Epithelial cell of proximal tubule (primary cell): Measurements from ENCODE around the gene POTEF. TPM values are rescaled to one million over a fixed set of nuclear protein-coding genes. Genes with fewer than 3 reads are reported as not detected.
"Not testable (repeated sequence)": the region's sequence is repeated elsewhere in the genome, so short reads cannot be mapped to it uniquely, and the experiment has no call there.

Experiments used
- DNase-seq: peaks from one replicate; pipeline ENCODE4 v3.0.0-alpha.2; 2011; ENCODE audit warnings: low read depth
- H3K4me3 ChIP-seq: 2 replicates; pipeline ENCODE4 v1.5.1; 2011; ENCODE audit warnings: low read depth, mild to moderate bottlenecking, low read length
- CTCF ChIP-seq: conservative IDR thresholded peaks from 2 replicates; pipeline ENCODE4 v1.5.1; 2012; ENCODE audit warnings: low read depth, mild to moderate bottlenecking, low read length
- total RNA-seq: library from RNA; depleted of rRNA; stranded (reverse); fragments of >200 nt; gene quantifications from 2 replicates; pipeline ENCODE4 v1.2.3, GENCODE V29; 2015

The POTEF gene
- total RNA-seq, 1 donor from 2014 or later = not detected

- peak; percentile 11 for TF ChIP-seq CTCF
- DNase-seq, H3K4me3 ChIP-seq: not testable (repeated sequence)
These were observed 103.1 kb downstream of the POTEF start for GRCh38 chr2:130025931-130026330.

Other genes starting within 250 kb of the POTEF start
- gene RAB6C, start 149.6 kb downstream of the POTEF start, total RNA-seq = 0.07 TPM in 1 of 2 replicates, not detected in the other
- gene CCDC74B, start 15.9 kb upstream of the POTEF start, total RNA-seq = 2.1 and 5.6 TPM in 2 replicates
- gene SMPD4, start 52.4 kb upstream of the POTEF start, total RNA-seq = 62.2 and 80.7 TPM in 2 replicates
- 290 and 369 TPM in 2 replicates for gene MZT2B, start 53.0 kb upstream of the POTEF start, total RNA-seq
- gene TUBA3E, start 69.2 kb upstream of the POTEF start, total RNA-seq = not detected in 2 replicates
- gene IMP4, start 213.7 kb upstream of the POTEF start, total RNA-seq = 134 and 219 TPM in 2 replicates
- 18.7 and 23.8 TPM in 2 replicates for gene PTPN18, start 226.8 kb upstream of the POTEF start, total RNA-seq